GM21367 (cell line): ENCODE data around the gene FRK.
A peak's percentile ranks its signal among the peaks of the same experiment; 100 is the strongest.
"Not testable (repeated sequence)": the region's sequence is repeated elsewhere in the genome, so short reads cannot be mapped to it uniquely, and the experiment has no call there.

ENCODE experiments used
- ATAC-seq: cut with Tn5 transposase; IDR thresholded peaks from one replicate; pipeline ENCODE4 v1.9.1; 2021; ENCODE audit not compliant: unreplicated experiment

Gene FRK

DNA sequence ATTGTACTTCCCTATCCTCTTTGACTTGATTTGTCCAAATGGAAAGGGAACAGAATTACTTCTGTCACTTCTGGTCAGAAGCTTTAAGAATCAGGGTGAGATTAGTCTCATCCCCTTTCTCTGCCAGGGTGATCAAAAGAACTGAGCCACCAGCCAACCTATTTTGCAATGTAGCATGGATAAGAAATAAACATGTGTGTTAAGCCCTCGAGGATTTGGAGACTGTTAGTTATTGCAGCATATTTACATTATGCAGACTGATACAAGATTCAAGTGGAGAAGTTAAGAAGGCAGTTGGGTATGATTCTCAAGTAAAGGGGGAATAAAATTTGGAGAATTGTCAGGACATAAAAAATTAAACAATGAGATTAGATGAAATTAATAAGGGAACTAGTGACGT is 106.0 kb downstream of the FRK start:
- ATAC-seq = no peak

DNA sequence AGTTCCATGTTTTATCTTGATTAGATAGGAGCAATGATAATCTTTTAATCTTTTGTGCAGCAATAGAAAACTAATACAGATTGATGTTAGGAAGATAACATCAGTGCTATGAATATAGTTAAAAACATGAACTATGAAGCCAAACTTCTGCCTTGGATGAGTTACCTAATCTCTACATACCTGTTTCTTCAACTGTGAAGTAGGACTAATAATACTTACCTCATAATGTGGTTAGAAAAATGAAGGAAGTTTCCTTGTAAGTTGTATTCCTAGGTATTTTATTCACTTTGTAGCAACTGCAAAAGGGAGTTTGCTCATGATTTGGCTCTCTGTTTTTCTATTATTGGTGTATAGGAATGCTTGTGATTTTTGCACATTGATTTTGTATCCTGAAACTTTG is 111.9 kb downstream of the FRK start:
- no peak for ATAC-seq

DNA sequence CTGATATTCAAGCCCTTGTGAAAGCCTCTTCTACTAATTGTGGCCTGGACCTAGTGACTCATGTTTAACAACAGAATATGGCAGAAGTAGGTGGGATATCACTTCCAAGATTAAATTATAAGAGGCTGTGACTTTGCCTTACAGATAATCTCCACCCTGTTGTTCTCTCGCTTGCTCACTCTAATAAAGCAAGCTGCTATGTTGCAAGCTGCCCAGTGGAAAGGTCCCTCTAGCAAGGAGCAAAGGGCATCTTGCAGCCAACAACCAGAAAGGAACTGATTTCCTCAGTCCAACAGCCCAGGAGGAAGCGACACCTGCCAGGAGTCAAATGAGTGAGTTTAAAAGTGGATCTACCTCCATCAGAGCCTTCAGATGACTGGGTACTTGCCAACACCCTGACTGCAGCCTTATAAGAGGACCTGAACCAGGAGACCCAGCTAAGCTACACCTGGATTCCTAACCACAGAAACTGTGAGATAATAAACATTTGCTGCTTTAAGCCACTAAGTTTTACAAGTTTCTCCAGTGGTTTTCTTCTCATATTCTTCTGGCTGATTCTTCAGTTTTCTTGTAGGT is 112.6 kb downstream of the FRK start:
- no peak for ATAC-seq

DNA sequence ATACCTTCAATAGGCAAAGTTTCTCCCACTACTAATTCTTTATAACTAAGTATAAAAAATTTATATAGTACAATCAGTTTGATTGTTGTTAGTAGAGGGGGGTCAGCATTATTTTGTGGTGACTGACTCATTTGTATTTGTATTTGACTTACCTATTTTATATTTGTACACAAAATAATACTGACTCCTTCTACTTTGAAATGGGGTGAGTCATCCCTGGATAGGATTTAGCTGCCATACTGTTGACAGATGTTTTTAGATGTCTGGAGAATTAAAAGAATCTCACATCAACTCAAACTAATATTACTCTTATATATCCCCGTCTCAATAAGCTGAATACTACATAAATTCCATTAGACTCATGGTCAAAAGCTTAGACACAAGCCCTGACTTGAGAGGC is 114.9 kb downstream of the FRK start:
- no peak for ATAC-seq

- ATAC-seq = no peak
Observed at GRCh38 chr6:115945306-115945705, 115.4 kb downstream of the FRK start.

- ATAC-seq = not testable (repeated sequence)
Observed at GRCh38 chr6:115944829-115945228, 115.9 kb downstream of the FRK start.

GRCh38 chr6:115937502-115937901 is 123.2 kb downstream of the FRK start:
- ATAC-seq = not testable (repeated sequence)

DNA sequence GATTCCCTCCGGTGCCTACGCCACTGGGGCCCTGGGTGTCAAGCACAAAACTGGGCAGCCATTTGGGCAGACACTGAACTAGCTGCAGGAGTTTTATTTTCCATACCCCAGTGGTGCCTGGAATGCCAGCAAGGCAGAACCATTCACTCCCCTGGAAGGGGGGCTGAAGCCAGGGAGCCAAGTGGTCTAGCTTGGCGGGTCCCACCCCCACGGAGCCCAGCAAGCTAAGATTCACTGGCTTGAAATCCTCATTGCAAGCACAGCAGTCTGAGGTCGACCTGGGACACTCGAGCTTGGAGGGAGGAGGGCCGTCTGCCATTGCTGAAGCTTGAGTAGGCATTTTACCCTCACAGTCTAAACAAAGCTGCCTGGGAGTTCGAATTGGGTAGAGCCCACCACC is 125.3 kb downstream of the FRK start:
- ATAC-seq = no peak

GRCh38 chr6:115934829-115935228 is 125.9 kb downstream of the FRK start:
- ATAC-seq = no peak

GRCh38 chr6:115934145-115934544 is 126.5 kb downstream of the FRK start:
- ATAC-seq = no peak

GRCh38 chr6:115932481-115932880 is 128.2 kb downstream of the FRK start:
- ATAC-seq = no peak

DNA sequence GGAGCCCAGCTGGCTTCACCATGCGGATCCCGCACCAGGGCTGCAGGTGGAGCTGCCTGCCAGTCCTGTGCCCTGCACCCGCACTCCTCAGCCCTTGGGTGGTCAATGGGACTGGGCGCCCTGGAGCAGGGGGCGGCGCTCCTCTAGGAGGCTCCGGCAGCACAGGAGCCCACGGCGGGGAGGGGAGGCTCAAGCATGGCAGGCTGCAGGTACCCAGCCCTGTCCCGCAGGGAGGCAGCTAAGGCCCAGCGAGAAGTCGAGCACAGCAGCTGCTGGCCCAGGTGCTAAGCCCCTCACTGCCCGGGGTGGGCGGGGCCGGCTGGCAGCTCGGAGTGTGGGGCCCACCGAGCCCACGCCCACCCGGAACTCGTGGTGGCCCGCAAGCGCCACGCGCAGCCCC is 132.7 kb downstream of the FRK start:
- not testable (repeated sequence) for ATAC-seq

DNA sequence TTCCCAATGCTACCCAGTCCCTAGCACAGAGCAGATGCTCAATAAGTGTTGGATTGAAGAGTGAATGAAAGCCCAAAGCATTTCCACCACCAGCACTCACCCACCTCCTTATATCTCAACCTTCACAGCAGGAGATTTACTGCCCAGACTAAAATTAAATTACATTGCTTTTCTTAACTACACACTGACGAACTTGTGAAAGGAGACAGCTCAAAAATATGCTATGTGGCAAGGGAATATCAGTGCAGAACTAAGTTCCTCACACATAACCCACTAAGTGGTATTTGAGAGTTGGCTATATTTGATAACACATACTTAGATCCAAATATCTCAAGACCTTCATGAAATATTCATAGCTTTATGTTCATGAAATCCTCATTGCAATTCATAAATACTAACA is 137.7 kb downstream of the FRK start:
- no peak for ATAC-seq

DNA sequence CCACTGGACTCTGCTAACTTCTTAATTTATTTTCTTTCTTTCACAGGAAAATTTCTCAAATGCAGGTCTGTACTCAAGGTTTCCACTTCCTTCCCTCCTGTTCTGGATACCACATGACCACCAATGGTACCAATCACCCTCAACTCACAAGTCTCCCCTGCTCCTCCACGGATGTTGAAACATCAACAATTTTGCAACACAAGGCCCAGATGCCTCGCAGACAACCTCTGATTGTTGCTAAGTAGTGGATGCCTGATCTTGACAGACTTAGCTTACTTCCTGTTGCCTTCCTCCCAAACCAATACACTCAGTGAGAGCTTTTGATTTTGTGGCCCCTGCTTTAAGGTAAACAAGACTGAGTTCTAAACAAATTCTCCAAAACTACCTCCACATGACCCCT is 146.6 kb downstream of the FRK start:
- no peak for ATAC-seq

GRCh38 chr6:115909923-115910546 is 150.7 kb downstream of the FRK start:
- ATAC-seq = no peak

DNA sequence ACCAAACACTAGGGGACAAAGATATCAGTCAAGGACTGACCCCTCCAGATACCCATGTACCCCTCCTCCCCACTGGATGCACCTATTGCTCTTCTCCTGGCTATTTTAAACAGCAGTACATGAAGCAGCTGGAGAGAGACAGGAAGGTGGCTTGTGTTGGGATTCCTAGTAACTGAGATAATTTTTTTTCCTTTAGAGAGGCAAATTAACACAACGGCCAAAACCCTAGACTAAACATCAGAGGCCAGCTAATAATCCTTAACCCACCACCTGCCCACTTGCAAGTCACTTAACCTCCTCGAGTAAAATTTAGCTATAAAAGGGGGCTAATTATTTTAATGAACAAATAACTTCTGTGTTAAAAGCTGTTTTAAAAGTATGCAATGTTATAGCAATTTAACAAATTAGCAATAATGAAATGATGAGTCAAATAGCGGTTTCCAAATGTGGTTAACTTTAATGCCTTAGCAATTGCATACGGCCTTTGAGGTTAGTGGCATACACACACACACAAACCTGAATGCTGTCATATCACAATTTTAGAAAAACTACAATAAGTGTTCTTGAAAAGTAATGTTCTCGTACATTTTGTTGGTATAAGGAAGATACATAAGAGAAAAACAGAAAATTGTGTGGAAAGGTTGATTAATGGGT is 151.7 kb downstream of the FRK start:
- no peak for ATAC-seq

- no peak for ATAC-seq
Observed at GRCh38 chr6:115905471-115905870, 155.2 kb downstream of the FRK start.

GRCh38 chr6:115902436-115902835 is 158.3 kb downstream of the FRK start:
- no peak for ATAC-seq

GRCh38 chr6:115901896-115902295 is 158.8 kb downstream of the FRK start:
- no peak for ATAC-seq

DNA sequence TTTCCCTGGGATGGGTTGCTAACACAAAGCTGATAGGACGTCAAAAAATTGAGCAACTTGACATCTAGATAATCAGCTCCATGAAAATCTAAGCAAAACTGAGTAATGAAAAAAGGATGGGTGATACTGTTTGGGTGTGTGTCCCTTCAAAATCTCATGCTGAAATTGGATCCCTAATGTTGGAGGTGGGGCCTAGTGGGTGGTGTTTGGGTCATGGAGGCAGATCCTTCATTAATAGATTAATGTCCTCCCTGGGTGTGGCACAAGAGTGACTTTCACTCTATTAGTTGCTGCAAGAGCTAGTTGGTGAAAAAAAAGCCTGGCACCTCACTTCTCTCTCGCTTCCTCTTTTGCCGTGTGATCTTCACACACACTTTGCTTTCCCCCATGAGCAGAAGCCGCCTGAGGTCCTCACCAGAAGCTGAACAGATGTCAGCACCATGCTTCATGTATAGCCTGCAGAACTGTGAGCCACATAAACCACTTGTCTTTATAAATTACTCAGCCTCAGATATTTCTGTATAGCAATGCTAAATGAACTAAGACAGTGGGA is 160.9 kb downstream of the FRK start:
- no peak for ATAC-seq

- no peak for ATAC-seq
Observed at GRCh38 chr6:115898246-115898645, 162.4 kb downstream of the FRK start.

DNA sequence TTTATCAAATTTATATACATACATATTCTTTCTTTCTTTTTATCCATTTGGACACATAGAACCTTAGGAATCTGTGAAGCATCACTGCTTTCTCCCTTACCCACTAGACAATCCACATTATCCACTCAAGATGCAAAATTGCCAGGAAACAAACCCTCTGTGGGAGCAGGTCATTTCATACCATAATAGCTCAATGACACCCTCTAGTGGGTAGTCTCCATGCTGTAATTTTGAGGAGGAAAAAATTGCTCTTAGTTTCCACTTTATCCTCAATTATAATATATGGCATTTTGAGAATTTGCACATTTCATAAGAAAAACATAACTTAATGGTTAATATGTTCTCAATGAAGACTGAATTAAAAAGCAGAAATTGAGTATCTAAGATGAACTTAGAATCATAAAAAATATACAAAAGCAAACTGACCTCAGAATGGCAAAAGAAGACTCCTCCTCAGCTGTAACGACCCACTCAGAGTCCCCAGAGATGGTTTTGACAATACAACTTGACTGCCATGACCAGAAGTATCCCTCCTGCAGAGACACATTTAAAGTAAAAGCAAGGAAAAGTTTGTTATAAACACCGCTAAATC is 164.1 kb downstream of the FRK start:
- peak; percentile 37 for ATAC-seq
